ENCODE measurements around the gene TSEN54.

TSEN54 gene

DNA sequence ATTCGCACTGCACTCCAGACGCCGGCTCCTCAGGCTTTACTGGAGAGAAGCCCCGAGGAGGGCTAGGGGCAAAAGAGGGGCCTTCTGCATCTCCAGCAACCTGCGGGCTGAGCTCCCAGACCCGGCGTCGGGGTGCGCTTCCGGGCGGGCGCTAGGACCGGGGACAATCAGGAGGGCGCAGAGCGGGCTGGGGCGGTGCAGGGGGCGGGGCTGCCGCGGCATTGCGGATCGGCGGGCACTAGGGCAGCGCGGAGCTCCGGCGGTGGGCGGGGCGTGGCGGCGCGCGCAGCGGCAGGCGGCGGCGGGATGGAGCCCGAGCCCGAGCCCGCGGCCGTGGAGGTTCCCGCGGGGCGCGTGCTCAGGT is at the start of gene TSEN54:
TSS of gene TSEN54 (plus strand) at position 274 of the 364 bp plus-strand sequence. CDS start at position 307, 33 bp downstream.
- peak; percentile 100 for DNase-seq (ENCODE audit: low spot score)

DNA sequence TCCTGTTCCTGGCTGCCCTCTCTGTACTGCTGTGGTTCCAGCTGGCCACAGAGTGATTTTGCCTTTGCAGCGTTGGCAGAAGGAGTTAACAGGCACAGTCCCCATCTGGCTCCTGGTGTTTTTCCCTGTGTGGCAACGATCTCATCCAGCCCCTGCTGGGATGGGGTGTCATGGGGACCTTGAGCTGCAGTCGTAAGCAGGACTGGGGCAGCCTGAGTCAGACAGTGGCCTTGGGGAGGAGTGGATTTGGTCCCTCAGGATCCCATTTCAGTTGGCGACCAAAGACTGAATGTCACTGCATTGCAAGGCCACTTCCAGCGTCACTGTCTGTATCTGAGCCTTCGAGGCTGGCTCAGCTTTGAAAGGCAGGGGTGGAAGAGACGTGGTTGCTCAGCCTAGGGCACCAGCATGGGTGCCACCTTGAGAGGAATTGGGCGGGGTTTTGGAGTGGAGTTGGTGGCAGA is 48.0 kb upstream of the TSEN54 start:
- DNase-seq (ENCODE audit: low spot score) = peak; percentile 46

DNA sequence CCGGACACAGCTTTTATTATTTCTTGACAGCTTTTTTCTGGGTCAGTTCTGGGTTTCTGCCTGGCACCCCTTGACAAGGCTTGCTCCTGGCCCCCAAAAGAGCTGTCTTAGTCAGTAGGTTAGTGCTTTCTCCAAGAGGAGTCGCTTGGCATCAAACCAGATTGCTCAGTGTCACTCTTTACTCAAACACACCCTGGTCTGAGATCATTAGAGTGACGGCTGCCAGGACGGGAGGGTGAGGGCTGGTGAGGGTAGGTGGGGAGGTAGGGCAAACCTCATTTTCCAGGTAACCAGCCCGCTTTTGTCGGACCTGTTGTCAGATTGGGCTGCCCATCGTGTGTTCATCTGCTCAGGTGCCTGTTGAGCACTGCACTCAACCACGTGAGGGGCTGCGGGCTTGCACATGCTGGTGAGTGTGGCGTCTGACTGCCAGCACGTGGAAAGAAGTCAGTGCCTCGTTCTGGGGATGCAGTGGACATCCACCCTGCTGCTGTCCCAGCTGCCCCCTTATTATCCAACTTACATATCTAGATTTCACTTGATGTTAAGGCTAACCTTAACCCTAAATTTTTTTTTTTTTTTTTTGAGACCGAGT is 47.5 kb upstream of the TSEN54 start:
- DNase-seq (ENCODE audit: low spot score) = no peak

GRCh38 chr17:75471207-75471606 is 45.1 kb upstream of the TSEN54 start:
- no peak for DNase-seq (ENCODE audit: low spot score)

DNA sequence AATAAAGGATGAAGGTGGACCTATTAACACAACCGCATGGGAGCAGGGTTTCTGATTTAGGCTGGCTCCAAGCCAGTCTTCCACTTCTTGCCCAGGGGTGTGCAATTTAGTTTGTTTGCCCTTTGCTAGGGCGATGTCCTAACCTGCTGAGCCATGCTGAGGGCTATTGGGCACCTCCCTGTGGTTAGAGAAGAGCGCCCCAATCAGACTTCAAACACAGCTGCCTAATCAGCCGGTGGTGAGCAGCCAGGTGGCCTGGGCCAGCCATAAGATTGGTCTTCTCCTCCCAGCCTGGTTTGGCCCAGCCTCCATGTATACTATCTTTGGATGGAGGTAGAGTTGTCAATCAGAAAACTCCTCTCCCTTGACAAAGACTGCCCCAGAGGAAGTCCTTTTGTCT is 44.2 kb upstream of the TSEN54 start:
- no peak for DNase-seq (ENCODE audit: low spot score)

- no peak for DNase-seq (ENCODE audit: low spot score)
Measured at GRCh38 chr17:75473246-75473645, 43.1 kb upstream of the TSEN54 start.

DNA sequence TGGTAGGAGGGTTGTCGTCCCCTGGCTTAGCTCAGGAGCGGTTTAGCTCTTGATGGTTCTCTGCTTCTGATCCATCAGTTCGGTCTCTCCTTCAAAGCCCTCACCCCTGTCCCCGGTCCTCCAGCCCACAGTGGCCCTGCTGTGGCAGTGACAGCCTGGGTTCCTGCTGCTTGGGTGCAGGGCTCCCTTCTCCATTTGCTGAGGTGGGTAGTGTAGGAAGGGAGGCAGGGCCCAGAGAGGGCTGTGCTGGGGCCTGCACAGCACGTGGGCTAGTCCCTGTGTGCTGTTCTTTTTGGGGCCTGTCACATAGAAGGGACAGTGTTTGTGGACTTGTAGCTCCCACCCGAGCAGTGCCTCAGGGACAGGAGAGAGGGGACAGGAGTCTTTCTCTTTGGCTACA is 41.6 kb upstream of the TSEN54 start:
- no peak for DNase-seq (ENCODE audit: low spot score)

DNA sequence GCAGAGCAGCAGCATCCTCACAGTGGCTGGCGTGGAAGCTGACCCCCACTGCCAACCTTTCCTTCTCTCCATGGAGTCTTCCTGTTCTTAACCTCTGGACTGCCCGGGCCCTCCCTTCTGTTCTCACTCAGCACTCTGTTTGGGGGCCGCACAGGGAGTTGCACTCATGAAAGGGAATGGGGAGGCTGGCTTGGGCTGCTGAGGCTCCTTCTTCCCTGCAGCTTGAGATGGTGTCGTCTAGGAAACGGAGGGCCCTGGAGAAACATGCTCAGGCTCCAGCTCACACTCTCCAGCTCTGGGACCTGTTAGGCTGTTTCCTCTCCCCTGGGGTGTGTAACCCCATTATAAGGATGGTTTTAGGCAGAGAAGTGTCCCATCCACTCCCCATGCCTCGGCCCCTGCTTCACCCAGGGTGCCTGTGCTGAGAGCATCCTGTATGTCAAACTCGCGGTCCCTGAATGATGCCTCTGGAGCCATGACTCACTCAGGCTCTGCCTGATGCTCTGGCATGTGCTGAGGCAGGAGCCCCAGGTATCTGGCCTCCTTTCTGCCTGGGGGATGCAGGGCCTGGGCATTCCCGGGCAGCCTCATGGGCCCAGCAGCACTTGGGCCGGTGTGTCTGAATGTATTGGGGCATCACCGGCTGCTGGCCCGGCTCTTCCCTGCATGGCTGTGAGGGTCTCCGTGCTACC is 41.0 kb upstream of the TSEN54 start:
- DNase-seq (ENCODE audit: low spot score) = peak; percentile 28

- no peak for DNase-seq (ENCODE audit: low spot score)
Measured at GRCh38 chr17:75475851-75476250, 40.5 kb upstream of the TSEN54 start.

DNA sequence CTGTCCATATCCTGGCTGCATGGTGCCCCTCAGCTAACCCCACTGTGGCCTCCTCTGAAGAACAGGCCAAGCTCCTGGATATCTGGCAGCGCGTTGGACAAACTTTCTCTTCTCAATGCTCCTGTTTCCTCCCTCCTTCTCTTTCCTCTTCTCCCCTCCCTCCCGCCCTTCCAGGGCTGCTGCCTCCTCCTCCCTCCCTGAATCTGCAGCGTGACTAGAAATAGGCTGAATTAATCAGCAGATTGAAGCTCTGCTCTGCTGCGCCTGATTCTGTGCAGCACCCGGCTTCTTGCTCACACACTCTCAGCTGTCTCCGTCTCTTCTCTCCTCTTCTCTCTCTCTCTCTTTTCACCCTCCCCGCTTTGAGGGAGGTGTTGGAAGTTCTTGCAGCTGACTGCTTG is 40.1 kb upstream of the TSEN54 start:
- DNase-seq (ENCODE audit: low spot score) = peak; percentile 58

- DNase-seq (ENCODE audit: low spot score) = peak; percentile 37
Measured at GRCh38 chr17:75476752-75477489, 39.4 kb upstream of the TSEN54 start.

DNA sequence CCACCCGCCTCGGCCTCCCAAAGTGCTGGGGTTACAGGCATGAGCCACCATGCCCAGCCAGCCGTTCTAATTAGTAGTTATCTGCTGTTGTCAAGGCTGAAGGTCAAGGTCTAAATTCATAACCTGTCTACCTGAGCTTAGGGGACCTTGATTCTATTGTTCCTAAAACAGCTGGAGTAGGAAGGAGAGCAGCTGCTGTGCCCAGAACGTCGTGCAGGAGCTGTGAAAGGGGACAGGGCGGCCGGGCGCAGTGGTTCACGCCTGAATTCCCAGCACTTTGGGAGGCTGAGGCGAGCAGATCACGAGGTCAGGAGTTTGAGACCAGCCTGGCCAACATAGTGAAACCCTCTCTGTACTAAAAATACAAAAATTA is 38.9 kb upstream of the TSEN54 start:
- DNase-seq (ENCODE audit: low spot score) = peak; percentile 16

GRCh38 chr17:75478508-75478907 is 37.8 kb upstream of the TSEN54 start:
- peak; percentile 42 for DNase-seq (ENCODE audit: low spot score)

GRCh38 chr17:75480281-75480680 is 36.0 kb upstream of the TSEN54 start:
- peak; percentile 57 for DNase-seq (ENCODE audit: low spot score)

GRCh38 chr17:75481194-75482068 is 34.9 kb upstream of the TSEN54 start:
- peak; percentile 94 for DNase-seq (ENCODE audit: low spot score)

DNA sequence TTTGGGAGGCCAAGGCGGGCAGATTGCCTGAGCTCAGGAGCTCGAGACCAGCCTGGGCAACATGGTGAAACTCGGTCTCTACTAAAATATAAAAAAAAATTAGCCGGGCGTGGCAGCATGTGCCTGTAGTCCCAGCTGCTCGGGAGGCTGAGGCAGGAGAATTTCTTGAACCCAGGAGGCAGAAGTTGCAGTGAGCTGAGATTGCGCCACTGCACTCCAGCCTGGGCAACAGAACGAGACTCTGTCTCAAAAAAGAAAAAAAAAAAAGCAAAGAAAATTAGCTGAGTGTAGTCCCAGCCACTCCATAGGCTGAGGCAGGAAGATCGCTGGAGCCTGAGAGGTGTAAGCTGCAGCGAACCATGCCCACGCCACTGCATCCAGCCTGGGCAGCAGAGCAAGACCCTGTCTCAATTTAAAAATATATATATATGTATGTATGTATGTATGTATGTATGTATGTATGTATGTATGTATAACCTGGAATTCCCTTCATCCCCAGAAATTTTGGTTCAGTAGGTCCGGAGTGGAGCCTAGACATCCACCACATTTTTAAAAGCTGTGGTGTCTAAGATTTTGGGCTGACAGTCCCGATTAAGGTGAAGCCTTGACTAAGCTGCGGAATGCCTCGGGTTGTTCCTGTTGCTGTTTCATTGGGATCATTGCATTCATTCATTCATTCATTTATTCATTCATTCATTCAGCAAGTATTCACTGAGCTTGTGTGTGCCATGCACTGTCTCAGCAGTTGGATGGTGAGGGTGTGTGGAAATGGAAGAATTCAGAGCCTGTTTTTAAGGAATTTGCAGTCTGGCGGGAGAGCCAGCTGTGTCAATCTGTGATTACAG is 34.0 kb upstream of the TSEN54 start:
- no peak for DNase-seq (ENCODE audit: low spot score)

DNA sequence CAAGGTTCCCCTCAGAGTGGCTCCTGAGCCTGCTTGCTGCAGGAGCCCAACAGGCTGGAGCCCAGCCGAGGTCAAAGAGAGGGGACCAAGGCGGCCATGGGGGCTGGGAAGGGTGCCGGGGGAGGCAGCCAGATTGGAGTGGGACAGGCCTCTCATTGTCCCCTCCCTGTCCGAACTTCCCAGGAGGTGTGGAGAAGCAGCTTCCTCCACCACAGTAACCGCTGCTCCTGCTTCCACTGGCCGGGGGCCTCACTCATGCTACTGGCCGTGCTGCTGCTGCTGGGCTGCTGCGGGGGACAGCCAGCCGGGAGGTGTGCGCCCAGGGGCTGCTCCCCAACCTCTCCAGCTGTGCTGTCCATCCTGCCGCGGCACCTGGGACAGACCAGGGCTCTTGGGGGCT is 30.6 kb upstream of the TSEN54 start:
- no peak for DNase-seq (ENCODE audit: low spot score)

DNA sequence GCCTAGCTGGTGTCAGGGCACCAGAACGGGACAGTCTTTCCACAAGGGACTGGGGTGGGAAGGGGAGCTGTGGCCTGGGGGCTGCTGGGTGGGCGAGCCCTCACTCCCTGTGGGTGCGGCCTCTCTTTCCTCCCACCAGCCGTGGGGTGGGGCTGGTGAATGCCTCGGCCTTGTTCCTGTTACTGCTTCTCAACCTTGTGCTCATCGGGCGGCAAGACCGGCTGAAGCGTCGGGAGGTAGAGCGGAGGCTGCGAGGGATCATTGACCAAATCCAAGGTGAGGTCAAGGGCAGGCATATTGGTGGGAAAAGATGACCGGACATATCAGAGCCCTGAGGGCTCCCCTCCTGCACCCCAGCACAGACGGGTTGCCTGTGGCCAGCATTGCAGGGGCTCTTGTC is 30.2 kb upstream of the TSEN54 start:
- DNase-seq (ENCODE audit: low spot score) = no peak

DNA sequence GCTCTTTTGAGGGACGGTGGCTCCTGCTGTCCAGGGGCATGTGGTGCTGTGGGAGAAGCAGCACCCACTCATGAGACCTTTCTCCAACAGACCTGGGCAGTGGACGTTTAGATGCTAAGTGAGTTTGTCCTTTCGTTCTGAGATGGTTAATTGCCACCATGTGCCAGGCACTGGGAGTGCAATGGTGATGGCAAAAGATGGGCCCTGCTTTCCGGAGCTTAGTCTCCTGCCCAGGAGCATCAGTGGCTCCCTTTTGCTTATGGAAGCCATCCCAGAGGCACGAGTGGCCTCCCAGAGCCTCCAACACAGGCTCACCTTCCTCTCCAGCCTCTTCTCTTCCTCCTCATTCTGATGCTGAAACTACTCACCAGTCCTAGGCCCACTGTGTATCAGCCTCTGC is 29.4 kb upstream of the TSEN54 start:
- DNase-seq (ENCODE audit: low spot score) = no peak

GRCh38 chr17:75487351-75488070 is 28.8 kb upstream of the TSEN54 start:
- DNase-seq (ENCODE audit: low spot score) = no peak

All from D341Med (cell line).